Prostate gland (tissue), 2 donors: ENCODE results near the gene CRLF1. TPM values are rescaled to one million over a fixed set of nuclear protein-coding genes. Genes with fewer than 3 reads are reported as not detected.
A peak's percentile ranks its signal among the peaks of the same experiment; 100 is the strongest.

Experiments
- DNase-seq: peaks from one replicate; pipeline ENCODE4 v3.0.0-alpha.2; 2019; ENCODE audit warnings: low spot score
- H3K27ac ChIP-seq, 2 donors: fragments of 200-600 bp; sonication (generic); 2 replicates each; pipeline ENCODE4 v1.5.1; 2017 to 2019
- H3K27me3 ChIP-seq: fragments of 200-600 bp; sonication (generic); replicated peaks from 2 replicates; pipeline ENCODE4 v1.5.1; 2019; ENCODE audit not compliant: insufficient read depth
- H3K36me3 ChIP-seq, 2 donors: fragments of 200-600 bp; sonication (generic); 1 replicate in 1 of 2; 2 replicates in 1 of 2; pipeline versions ENCODE4 v1.5.1 to v1.8.1; 2017 to 2019
- H3K4me1 ChIP-seq: fragments of 200-600 bp; sonication (generic); replicated peaks from 2 replicates; pipeline ENCODE4 v1.5.1; 2019
- H3K4me3 ChIP-seq, 2 donors: fragments of 200-600 bp; sonication (generic); 2 replicates each; pipeline ENCODE4 v1.5.1; 2017 to 2019
- H3K9me3 ChIP-seq: fragments of 200-600 bp; sonication (generic); 2 replicates; pipeline ENCODE4 v1.5.1; 2017
- CTCF ChIP-seq, 4 experiments: fragments of 200-600 bp in 2 of 4; fragments of 450-650 bp in 2 of 4; sonication (generic) in 2 of 4; IDR thresholded peaks; 1 replicate in 3 of 4; 2 replicates in 1 of 4; pipeline ENCODE4 v1.5.1; 2016 to 2019; ENCODE audit warnings: antibody characterized with exemption in 4 of 4, mild to moderate bottlenecking in 2 of 4, moderate library complexity in 2 of 4
- POLR2A ChIP-seq: fragments of 450-650 bp; IDR thresholded peaks from one replicate; pipeline ENCODE4 v1.6.1; 2016; ENCODE audit warnings: antibody characterized with exemption, mild to moderate bottlenecking
- POLR2AphosphoS5 ChIP-seq: sonication (generic); formaldehyde crosslinking; IDR thresholded peaks from one replicate; pipeline ENCODE4 v1.6.1; 2017; ENCODE audit warnings: antibody characterized with exemption
- WGBS: methylation state at CpG from one replicate; pipeline ENCODE4 v1.1.5; 2018; 5-methylcytosine and 5-hydroxymethylcytosine counted together
- intact Hi-C: fragments of 100-400 bp; cut with DNase I; formaldehyde crosslinking; loops from one replicate; pipeline ENCODE4 v1.14.2; 2022
- total RNA-seq, 2 donors: library from RNA; depleted of rRNA; stranded (reverse); fragments of >200 nt; gene quantifications; one replicate each; pipeline ENCODE4 v1.1.0, GENCODE V29; 2016

Gene CRLF1
- total RNA-seq, 2 donors from 2014 or later: 2.6 to 12.6 TPM

GRCh38 chr19:18559685-18560084 lies 46.9 kb downstream of the CRLF1 start:
- no peak for TF ChIP-seq CTCF (IDR thresholded peaks at IDR 0.05)
- TF ChIP-seq POLR2AphosphoS5: no peak
- TF ChIP-seq POLR2A: no peak
- WGBS: 66% methylated on average over 5 of the region's 5 CpGs
- Histone ChIP-seq H3K4me1 (peaks cover 7% of the 10 kb centered on the region), H3K27me3 (no peaks in the 10 kb centered on the region), H3K27ac (no peak overlapping the region), H3K36me3 (no peaks in the 10 kb centered on the region), H3K4me3 (no peak overlapping the region), H3K9me3 (no peaks in the 10 kb centered on the region)
- DNase-seq: no peak
- intact Hi-C loops: loop anchor here (5.0 kb wide), 1 partner anchor 37 kb away; the partner anchor contains the start of gene ELL

GRCh38 chr19:18558604-18559003 lies 48.0 kb downstream of the CRLF1 start:
- Histone ChIP-seq H3K27me3 (no peaks in the 10 kb centered on the region), H3K4me1 (peaks cover 7% of the 10 kb centered on the region), H3K9me3 (no peaks in the 10 kb centered on the region), H3K4me3 (peak overlapping the region; percentile 59 to 87), H3K36me3 (no peaks in the 10 kb centered on the region), H3K27ac (peak overlapping the region; percentile 87)
- TF ChIP-seq POLR2A (no peak), POLR2AphosphoS5 (no peak)
- WGBS: 67% methylated on average over 3 of the region's 3 CpGs
- no peak for DNase-seq
- intact Hi-C loops: loop anchor here (5.0 kb wide), 1 partner anchor 36 kb away; the partner anchor contains the start of gene ELL

- Histone ChIP-seq H3K27ac (peak overlapping the region; percentile 87), H3K4me1 (peaks cover 7% of the 10 kb centered on the region), H3K27me3 (no peaks in the 10 kb centered on the region), H3K4me3 (peak overlapping the region; percentile 59 to 87), H3K9me3 (no peaks in the 10 kb centered on the region), H3K36me3 (no peaks in the 10 kb centered on the region)
- 4% methylated on average over 11 of the region's 11 CpGs for WGBS
- intact Hi-C loops: loop anchor here (5.0 kb wide), 1 partner anchor 36 kb away; the partner anchor contains the start of gene ELL
- DNase-seq: no peak
- no peak for TF ChIP-seq CTCF (IDR thresholded peaks at IDR 0.05)
- no peak for TF ChIP-seq POLR2A
- TF ChIP-seq POLR2AphosphoS5: no peak
These were observed 48.4 kb downstream of the CRLF1 start for GRCh38 chr19:18558202-18558555.

GRCh38 chr19:18557411-18558201 lies 49.0 kb downstream of the CRLF1 start, which contains the start of gene KXD1:
Gene KXD1, plus strand, starts transcription at chr19:18557870. Its CDS starts 4,187 bp downstream, at chr19:18562057.
- intact Hi-C loops: loop anchor here (5.0 kb wide), 1 partner anchor 35 kb away; the partner anchor contains the start of gene ELL
- WGBS: 1% methylated on average over 47 of the region's 58 CpGs

GRCh38 chr19:18551631-18552030 lies 55.0 kb downstream of the CRLF1 start:
- 49% methylated on average over 6 of the region's 6 CpGs for WGBS

More at GRCh38 chr19:18557411-18558201, 49.0 kb downstream of the CRLF1 start, which contains the start of gene KXD1:
- TF ChIP-seq POLR2AphosphoS5: peak; percentile 96
- no peak for TF ChIP-seq CTCF (IDR thresholded peaks at IDR 0.05)
- TF ChIP-seq POLR2A: peak; percentile 84
- peak within 1 kb of the TSS; percentile 59 to 87 for H3K4me3 ChIP-seq
- peak within 1 kb of the TSS; percentile 87 for H3K27ac ChIP-seq
- peak; percentile 96 for DNase-seq
- H3K9me3 ChIP-seq: no peaks in the 10 kb centered on the region
- no peaks in the 10 kb centered on the region for H3K27me3 ChIP-seq
- H3K36me3 ChIP-seq: no peaks in the 10 kb centered on the region
- H3K4me1 ChIP-seq: peaks cover 7% of the 10 kb centered on the region

More at GRCh38 chr19:18551631-18552030, 55.0 kb downstream of the CRLF1 start:
- Histone ChIP-seq H3K27me3 (no peaks in the 10 kb centered on the region), H3K4me1 (no peaks in the 10 kb centered on the region), H3K4me3 (no peak overlapping the region), H3K9me3 (no peaks in the 10 kb centered on the region), H3K27ac (no peak overlapping the region), H3K36me3 (no peaks in the 10 kb centered on the region)
- TF ChIP-seq POLR2A (no peak), POLR2AphosphoS5 (no peak), CTCF (IDR thresholded peaks at IDR 0.05) (no peak)
- intact Hi-C loops: no loop called here
- no peak for DNase-seq
